WTC11 (cell line): ENCODE results near the gene TMEM259. TPM values are rescaled to one million over a fixed set of nuclear protein-coding genes. Genes with fewer than 3 reads are reported as not detected.
A peak's percentile ranks its signal among the peaks of the same experiment; 100 is the strongest.

Experiments used
- ATAC-seq: fragments of 200-7000 bp; cut with Tn5 transposase; 2 replicates; pipeline ENCODE4 v1.10.0; 2021; ENCODE audit warnings: mild to moderate bottlenecking, moderate library complexity
- CTCF ChIA-PET: fragments of 300-600 bp; sonication (Branson Sonifier 250); formaldehyde crosslinking; loops from one replicate; lab custom pipeline; 2021; ENCODE audit warnings: antibody characterized with exemption; lab: Charles Lee
- POLR2A ChIA-PET: fragments of 350-600 bp; sonication (Branson Sonifier 250); formaldehyde crosslinking; loops from one replicate; lab custom pipeline; 2021; ENCODE audit warnings: antibody characterized with exemption; lab: Charles Lee
- DNase-seq: peaks from one replicate; pipeline ENCODE4 v3.0.0; 2021; ENCODE audit warnings: low spot score
- H3K27ac Mint-ChIP-seq: 2 replicates; pipeline ENCODE4 v1.8.0; 2021; ENCODE audit warnings: mixed read lengths
- H3K27me3 Mint-ChIP-seq: 2 replicates; pipeline ENCODE4 v1.8.0; 2021; ENCODE audit warnings: low read depth, mild to moderate bottlenecking, moderate library complexity, mixed read lengths
- H3K36me3 Mint-ChIP-seq: 2 replicates; pipeline ENCODE4 v1.8.0; 2021; ENCODE audit warnings: mixed read lengths
- H3K4me1 Mint-ChIP-seq: 2 replicates; pipeline ENCODE4 v1.8.0; 2022; ENCODE audit warnings: mixed read lengths
- H3K4me3 Mint-ChIP-seq: 2 replicates; pipeline ENCODE4 v1.8.0; 2021; ENCODE audit warnings: mild to moderate bottlenecking, moderate library complexity, mixed read lengths
- H3K9me3 Mint-ChIP-seq: 2 replicates; pipeline ENCODE4 v1.8.0; 2021; ENCODE audit warnings: mixed read lengths
- ATF2 ChIP-seq: sonication (generic); formaldehyde crosslinking; IDR thresholded peaks from 2 replicates; pipeline ENCODE4 v1.8.1; 2022; ENCODE audit warnings: low read depth, missing genetic modification reagents, borderline replicate concordance
- EMX1 ChIP-seq: fragments of 250-450 bp; sonication (Bioruptor Pico); IDR thresholded peaks from 2 replicates; pipeline ENCODE4 v1.8.0; 2021; ENCODE audit warnings: mild to moderate bottlenecking
- ERG ChIP-seq: fragments of 250-450 bp; sonication (Bioruptor Pico); IDR thresholded peaks from 2 replicates; pipeline ENCODE4 v1.8.0; 2021; ENCODE audit warnings: mild to moderate bottlenecking
- FOXP4 ChIP-seq: sonication (generic); formaldehyde crosslinking; IDR thresholded peaks from 2 replicates; pipeline ENCODE4 v1.8.0; 2022; ENCODE audit warnings: mild to moderate bottlenecking, missing genetic modification reagents
- HMGXB4 ChIP-seq: sonication (generic); formaldehyde crosslinking; IDR thresholded peaks from 2 replicates; pipeline ENCODE4 v1.8.1; 2023; ENCODE audit warnings: mild to moderate bottlenecking, moderate library complexity, missing genetic modification reagents
- PRRX2 ChIP-seq: fragments of 250-450 bp; sonication (Bioruptor Pico); IDR thresholded peaks from 2 replicates; pipeline ENCODE4 v1.8.0; 2021; ENCODE audit warnings: mild to moderate bottlenecking
- TEAD4 ChIP-seq: sonication (generic); formaldehyde crosslinking; IDR thresholded peaks from 2 replicates; pipeline ENCODE4 v1.8.0; 2022; ENCODE audit warnings: mild to moderate bottlenecking, missing genetic modification reagents
- TP53 ChIP-seq: sonication (generic); formaldehyde crosslinking; IDR thresholded peaks from 2 replicates; pipeline ENCODE4 v1.8.1; 2023; ENCODE audit warnings: mild to moderate bottlenecking, missing genetic modification reagents
- ZBTB21 ChIP-seq: sonication (generic); formaldehyde crosslinking; IDR thresholded peaks from 2 replicates; pipeline ENCODE4 v1.8.1; 2023; ENCODE audit warnings: mild to moderate bottlenecking, missing genetic modification reagents, borderline replicate concordance
- ZNF138 ChIP-seq: sonication (generic); formaldehyde crosslinking; conservative IDR thresholded peaks from 2 replicates; pipeline ENCODE4 v1.8.1; 2022; ENCODE audit warnings: mild to moderate bottlenecking, moderate library complexity, missing genetic modification reagents
- ZNF263 ChIP-seq: sonication (generic); formaldehyde crosslinking; IDR thresholded peaks from 2 replicates; pipeline ENCODE4 v1.8.1; 2022; ENCODE audit warnings: low read depth, mild to moderate bottlenecking, moderate library complexity, missing genetic modification reagents
- ZNF281 ChIP-seq: sonication (generic); formaldehyde crosslinking; IDR thresholded peaks from 2 replicates; pipeline ENCODE4 v1.8.0; 2023; ENCODE audit warnings: mild to moderate bottlenecking, missing genetic modification reagents
- ZNF416 ChIP-seq: fragments of 250-450 bp; sonication (Bioruptor Pico); IDR thresholded peaks from 2 replicates; pipeline ENCODE4 v1.9.0; 2021; ENCODE audit warnings: mild to moderate bottlenecking, inconsistent platforms
- ZNF423 ChIP-seq: fragments of 250-450 bp; sonication (Bioruptor Pico); IDR thresholded peaks from 2 replicates; pipeline ENCODE4 v2.1.2; 2022; ENCODE audit warnings: mild to moderate bottlenecking, moderate library complexity
- ZNF512 ChIP-seq: sonication (generic); formaldehyde crosslinking; IDR thresholded peaks from 2 replicates; pipeline ENCODE4 v1.8.1; 2022; ENCODE audit warnings: missing genetic modification reagents, borderline replicate concordance
- ZNF671 ChIP-seq: fragments of 250-450 bp; sonication (Bioruptor Pico); IDR thresholded peaks from 2 replicates; pipeline ENCODE4 v1.8.0; 2021; ENCODE audit warnings: mild to moderate bottlenecking
- total RNA-seq: library from RNA; stranded (reverse); gene quantifications from 3 replicates; pipeline ENCODE4 v1.2.3, GENCODE V29; 2021

The TMEM259 gene
- total RNA-seq, 1 experiment from 2014 or later, result 202 TPM

GRCh38 chr19:1027650-1028061 is 6.7 kb upstream of the TMEM259 start:
- no peak for DNase-seq
- H3K4me1 Mint-ChIP-seq, result peaks cover 3% of the 10 kb centered on the region
- H3K4me3 Mint-ChIP-seq, result peak overlapping the region; percentile 92
- H3K27ac Mint-ChIP-seq, result peak overlapping the region; percentile 70
- TF ChIP-seq EMX1, result no peak
- 0 out of 2 replicates have a peak, but pooled peaks have one; percentile 25 for TF ChIP-seq ZNF423 (CRISPR knock-in tag)
- no peak for TF ChIP-seq ZNF281 (CRISPR knock-in tag)
- TF ChIP-seq ERG (CRISPR knock-in tag), result peak; percentile 73; the same call in 1 of the 2 replicates
- TF ChIP-seq ZNF138 (CRISPR knock-in tag), result no peak
- 0 out of 2 replicates have a peak, but pooled peaks have one; percentile 7 for TF ChIP-seq ZNF416 (CRISPR knock-in tag)
- TF ChIP-seq, all 79 proteins: peak for 3
- no peak for ATAC-seq
- no peaks in the 10 kb centered on the region for H3K9me3 Mint-ChIP-seq
- peaks cover 16% of the 10 kb centered on the region for H3K36me3 Mint-ChIP-seq
- H3K27me3 Mint-ChIP-seq, result no peaks in the 10 kb centered on the region
- CTCF ChIA-PET, result interaction anchor here (0.6 to 4.3 kb wide), 11 partner anchors 12 to 403 kb away, joined by 3 to 33 read pairs (median 4); partner anchors contain the start of genes ABCA7 and ARHGAP45
- POLR2A ChIA-PET, result interaction anchor here (0.7 to 6.8 kb wide), 9 partner anchors 9 to 106 kb away, joined by 3 to 70 read pairs (median 6); partner anchors contain the start of genes ABCA7 and ARHGAP45

GRCh38 chr19:1026783-1027649 is 6.1 kb upstream of the TMEM259 start:
- DNase-seq (no peak), ATAC-seq (no peak)
- no peaks in the 10 kb centered on the region for H3K27me3 Mint-ChIP-seq
- no peaks in the 10 kb centered on the region for H3K9me3 Mint-ChIP-seq
- TF ChIP-seq TEAD4 (0 out of 2 replicates have a peak, but pooled peaks have one; percentile 10), TP53 (no peak), PRRX2 (0 out of 2 replicates have a peak, but pooled peaks have one; percentile 26), ZBTB21 (CRISPR knock-in tag) (no peak), HMGXB4 (peak; percentile 32; the same call in 1 of the 2 replicates), ZNF671 (0 out of 2 replicates have a peak, but pooled peaks have one; percentile 35)
- H3K36me3 Mint-ChIP-seq, result peaks cover 9% of the 10 kb centered on the region
- peak overlapping the region; percentile 92 for H3K4me3 Mint-ChIP-seq
- CTCF ChIA-PET, result interaction anchor here (0.5 to 4.3 kb wide), 14 partner anchors 10 to 508 kb away, joined by 3 to 33 read pairs (median 4); partner anchors contain the start of genes ABCA7 and ARHGAP45
- POLR2A ChIA-PET, result interaction anchor here (0.7 to 6.8 kb wide), 13 partner anchors 8 to 105 kb away, joined by 3 to 70 read pairs (median 4); partner anchors contain the start of genes ABCA7 and ARHGAP45
- H3K27ac Mint-ChIP-seq, result peak overlapping the region; percentile 88
- peaks cover 3% of the 10 kb centered on the region for H3K4me1 Mint-ChIP-seq

GRCh38 chr19:1025960-1026782 is 5.2 kb upstream of the TMEM259 start, which contains the start of gene CNN2:
Gene CNN2, plus strand, starts transcription at chr19:1026608. Its CDS starts 54 bp downstream, at chr19:1026662.
- DNase-seq (peak; percentile 84), ATAC-seq (peak; percentile 69)
- peak within 1 kb of the TSS; percentile 94 for H3K27ac Mint-ChIP-seq
- peaks cover 3% of the 10 kb centered on the region for H3K4me1 Mint-ChIP-seq
- POLR2A ChIA-PET, result interaction anchor here (0.8 to 6.8 kb wide), 12 partner anchors 9 to 240 kb away, joined by 3 to 70 read pairs (median 4); partner anchors contain the start of genes ABCA7 and ARHGAP45
- peaks cover 9% of the 10 kb centered on the region for H3K36me3 Mint-ChIP-seq
- H3K4me3 Mint-ChIP-seq, result peak within 1 kb of the TSS; percentile 92
- CTCF ChIA-PET, result interaction anchor here (0.6 to 4.3 kb wide), 12 partner anchors 10 to 507 kb away, joined by 3 to 33 read pairs (median 4); partner anchors contain the start of genes ABCA7 and ARHGAP45
- H3K9me3 Mint-ChIP-seq, result no peaks in the 10 kb centered on the region
- no peaks in the 10 kb centered on the region for H3K27me3 Mint-ChIP-seq
- TF ChIP-seq FOXP4 (CRISPR knock-in tag) (no peak), ZNF671 (no peak; the same call in 1 of the 2 replicates), ZNF263 (CRISPR knock-in tag) (no peak), ZNF512 (CRISPR knock-in tag) (no peak), ATF2 (CRISPR knock-in tag) (no peak)
